NCI-H2171 treated with DMSO at 0.1 percent for 48 hours (cell line): Measurements from ENCODE around the gene PKP1.

Source experiments
- DNase-seq: peaks from one replicate; lab custom pipeline; 2025; lab: John Stamatoyannopoulos, UW

The PKP1 gene

DNA sequence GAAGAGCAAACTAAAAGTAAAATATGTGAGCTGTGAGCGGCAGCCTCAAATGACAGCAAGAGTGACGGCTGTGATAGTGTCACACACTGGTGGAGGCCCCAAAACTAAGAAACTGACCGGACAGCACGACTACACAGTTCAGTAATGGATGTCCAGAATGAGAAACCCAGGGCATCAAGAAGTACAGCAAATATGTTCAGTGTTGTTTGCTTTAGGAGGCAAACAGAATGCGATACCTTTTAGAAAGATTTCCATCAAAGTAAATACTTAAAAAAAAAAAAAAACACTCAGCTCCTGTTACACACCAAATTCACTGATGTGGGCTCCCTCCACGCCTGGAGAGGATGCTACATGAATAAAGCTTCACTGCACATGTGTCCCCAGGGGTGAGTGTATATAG lies 1.1 kb upstream of the PKP1 start:
- peak; percentile 16 for DNase-seq

DNA sequence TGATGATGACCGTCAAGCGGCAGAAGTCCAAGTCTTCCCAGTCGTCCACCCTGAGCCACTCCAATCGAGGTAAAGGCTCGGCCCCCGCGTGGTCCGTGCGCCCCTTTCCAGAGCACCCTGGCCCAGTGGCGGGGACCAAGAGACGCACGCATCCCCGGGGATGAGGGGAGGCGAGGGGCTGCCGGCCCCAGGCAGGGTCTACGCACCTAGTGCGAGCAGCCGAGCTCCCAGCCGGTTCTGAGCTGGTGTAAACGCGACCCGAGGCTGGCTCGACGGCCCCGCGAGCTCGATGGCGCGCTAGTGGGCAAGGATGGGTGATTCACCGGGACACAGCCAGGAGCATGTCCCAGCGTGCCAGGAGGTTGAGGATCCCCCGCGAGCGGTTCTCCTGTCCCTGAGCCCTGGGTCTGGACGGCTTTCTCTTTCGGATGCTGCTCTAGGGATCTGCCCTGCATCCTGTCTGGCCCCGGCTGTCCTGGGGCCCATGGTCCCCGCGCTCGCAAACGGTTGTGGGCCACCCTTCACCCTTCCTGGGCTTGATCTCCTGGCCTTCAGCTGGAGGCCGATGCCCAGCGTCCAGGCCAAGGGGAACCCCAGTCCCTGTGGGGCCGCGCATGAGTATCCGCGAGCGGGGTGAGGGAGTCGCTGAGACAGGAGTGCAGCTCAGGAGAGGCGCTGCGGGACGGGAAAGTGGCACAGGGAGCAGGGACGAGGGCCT lies 689 bp downstream of the PKP1 start:
- DNase-seq = no peak

DNA sequence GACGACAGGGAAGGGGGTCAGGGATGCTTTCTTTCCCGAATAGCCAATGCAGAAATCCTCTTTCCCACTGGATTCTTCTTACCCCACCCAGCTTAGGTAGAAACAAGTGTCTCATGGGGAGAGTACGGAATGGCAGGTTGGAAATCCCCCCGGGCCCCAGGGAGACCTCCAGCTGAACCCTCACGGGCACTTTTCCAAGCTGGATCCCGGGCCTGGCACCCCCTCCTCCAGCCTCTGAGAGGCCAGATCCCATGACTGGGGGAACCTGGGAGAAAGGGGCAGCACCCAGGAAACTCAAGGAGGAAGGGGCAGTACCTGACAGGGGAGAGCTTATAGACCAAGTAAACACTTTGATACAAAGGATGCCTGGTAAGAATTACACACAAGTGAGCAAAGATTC lies 1.3 kb downstream of the PKP1 start:
- DNase-seq = no peak

DNA sequence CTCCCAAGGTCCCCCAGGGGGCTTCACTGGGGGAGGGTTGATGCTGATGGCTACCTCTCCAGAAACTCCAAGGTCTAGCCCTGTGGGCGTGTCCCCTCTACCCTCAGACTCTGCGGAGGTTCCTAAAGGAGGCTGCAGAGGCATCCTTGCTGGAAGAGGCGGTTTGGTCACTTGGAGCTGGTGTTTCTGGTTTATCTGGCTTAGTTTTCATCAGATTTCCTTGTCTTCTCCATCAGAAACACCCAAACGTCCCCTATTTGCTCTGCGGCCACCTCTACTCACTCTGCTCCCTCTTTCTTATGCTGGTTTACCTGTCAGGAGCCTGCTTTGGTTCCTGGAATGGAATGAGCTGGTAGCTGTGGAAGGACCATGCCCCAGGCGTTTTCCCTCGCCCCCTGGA lies 2.5 kb downstream of the PKP1 start:
- no peak for DNase-seq

DNA sequence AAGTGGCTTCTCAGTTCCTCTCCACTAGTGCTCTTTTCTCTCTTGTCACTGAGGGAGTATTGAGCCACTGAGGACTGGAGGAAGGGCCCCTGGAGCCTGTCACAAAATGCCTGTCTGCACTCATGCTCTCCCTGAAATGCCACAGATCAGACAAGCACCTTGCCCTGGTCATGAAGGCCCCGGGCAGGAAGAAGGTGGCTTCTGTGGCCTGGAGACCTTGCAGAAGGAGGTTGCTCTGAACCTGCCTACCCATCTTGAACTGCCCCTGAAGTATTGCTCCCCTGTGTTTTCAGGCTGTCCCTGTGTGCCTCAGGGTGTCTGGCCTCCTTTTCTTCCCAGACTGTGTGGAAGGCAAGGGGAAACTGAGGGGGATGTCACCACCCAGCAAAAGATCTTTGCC lies 3.1 kb downstream of the PKP1 start:
- DNase-seq = no peak

DNA sequence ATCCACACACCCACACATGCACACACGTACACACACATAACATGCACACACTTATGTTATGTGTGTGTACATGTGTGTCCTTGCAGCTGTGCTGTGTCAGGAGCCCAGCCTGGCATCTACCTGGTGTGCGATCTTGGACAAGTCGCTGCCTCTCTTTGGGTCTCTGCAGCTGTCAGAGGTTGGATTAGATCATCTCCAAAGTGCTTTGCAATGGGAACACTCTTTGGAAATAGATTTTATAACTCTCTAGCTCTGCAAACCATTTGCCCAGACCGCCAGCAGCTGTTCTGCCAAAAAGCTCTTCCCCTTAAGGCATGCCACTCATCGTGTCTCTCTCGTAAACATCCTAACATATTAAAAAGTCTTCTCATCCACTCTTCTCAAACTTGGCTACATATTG lies 4.7 kb downstream of the PKP1 start:
- DNase-seq = no peak

DNA sequence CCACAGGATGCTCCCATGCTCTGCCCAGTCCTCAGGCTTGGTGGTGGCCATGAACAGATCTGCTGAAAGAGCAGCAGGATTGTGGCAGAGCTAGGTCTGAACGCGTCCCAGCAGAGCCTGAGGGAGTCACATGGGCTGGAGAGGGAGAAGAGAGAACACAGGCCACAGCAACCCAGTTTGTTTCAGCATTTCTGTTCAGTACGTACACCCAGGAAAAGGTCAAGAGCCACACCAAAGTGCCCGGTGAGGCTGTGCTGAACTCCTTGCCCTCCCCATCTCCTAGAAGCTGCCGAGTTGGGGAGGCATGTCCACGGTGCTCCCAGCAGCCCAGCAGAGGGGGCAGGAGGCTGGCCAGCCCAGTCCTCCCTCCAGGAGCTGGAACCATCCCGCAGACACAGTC lies 5.5 kb downstream of the PKP1 start:
- DNase-seq = no peak

DNA sequence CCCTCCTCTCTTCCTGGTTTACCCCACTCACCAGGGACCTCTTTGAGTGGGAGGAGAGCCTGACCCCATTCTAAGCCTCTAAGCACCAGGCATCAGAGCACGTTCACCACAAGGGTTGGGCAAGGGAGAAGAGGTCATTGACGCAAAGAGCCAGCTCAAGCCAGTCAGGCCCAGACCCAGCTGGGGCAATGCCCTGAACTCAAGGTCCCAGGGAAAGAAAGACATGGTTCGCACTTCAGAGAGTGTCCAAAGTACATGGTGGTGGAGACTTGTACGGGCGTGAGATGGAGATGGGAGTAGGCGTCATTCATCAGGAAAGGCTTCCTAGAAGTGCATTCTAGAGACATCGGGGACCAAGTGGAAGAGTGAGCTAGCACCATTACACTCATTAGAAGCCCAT lies 7.2 kb downstream of the PKP1 start:
- DNase-seq = no peak

DNA sequence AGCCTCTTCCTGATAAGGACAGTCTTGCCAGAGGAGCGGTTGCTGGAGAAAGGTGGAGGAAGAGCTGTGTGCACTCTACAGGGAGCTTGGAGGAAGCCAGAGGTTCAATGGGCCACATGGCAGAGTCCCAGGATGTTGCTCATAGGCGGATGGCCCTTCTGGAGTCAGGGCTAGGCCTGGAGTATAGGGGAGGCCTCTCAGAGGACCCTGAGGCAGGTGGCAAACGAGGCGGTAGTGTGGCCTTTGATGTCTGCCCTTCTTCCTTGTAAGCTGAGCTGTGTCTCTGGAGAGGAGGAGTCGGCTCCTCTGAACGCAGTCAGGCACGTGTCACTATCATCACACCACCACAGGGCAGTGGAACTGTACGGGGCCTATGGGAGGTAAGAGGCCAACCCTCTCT lies 8.6 kb downstream of the PKP1 start:
- no peak for DNase-seq

DNA sequence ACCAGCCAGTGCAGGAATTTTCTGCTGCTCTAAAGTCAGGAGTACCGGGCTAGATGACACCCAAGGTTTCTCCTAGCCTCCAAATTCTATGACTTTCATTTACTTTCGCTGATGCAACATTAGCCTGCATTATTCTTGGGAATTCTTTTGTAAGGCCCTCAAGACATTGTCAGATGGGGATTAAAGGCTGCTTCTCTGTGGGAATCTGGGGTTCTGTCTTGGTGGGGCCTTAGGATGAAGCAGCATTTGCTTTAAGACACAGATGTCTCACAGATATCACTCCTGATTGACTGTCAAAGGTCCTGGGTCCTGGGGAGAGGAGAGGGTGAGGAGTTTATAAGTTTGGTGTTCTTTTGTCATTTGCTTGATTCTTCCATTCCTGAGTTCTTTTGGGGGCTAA lies 11.6 kb downstream of the PKP1 start:
- no peak for DNase-seq

DNA sequence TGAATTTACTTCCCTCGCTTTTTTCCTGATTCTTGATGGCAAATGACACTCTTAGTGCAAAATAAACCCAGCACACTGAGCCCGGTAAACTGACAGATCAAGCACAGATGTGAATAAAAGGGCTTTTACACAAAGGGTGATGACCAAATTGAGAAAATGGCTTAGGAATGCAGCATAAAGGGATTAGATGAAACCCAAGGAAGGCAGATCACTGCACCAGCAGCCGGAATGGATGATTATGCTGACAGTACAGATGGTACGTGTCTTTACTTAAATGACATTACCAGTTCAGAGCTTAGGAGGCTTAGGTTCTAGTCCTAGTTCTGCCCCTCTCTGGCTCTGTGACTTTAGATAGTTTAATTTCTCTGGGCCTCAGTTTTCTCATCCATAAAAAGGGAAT lies 12.0 kb downstream of the PKP1 start:
- DNase-seq = no peak

DNA sequence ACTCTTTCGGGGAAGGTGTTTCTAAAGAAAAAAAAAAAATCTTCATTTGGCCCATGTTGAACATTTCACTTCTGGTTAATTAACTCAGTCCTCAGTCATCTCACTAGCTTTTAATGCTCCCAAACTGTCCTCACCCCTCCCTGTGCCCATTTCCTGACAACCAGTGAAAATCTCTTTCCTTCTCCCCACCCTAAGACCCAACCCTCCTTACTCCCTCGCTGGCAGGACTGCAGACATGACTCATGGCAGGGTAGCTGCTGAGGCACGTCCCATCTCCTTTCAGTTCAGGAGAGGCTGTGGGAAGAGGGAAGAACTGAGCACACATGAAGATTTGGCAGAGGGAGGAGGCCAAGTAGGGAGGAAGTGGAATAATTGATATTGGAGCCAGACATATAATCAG lies 12.6 kb downstream of the PKP1 start:
- DNase-seq = no peak

DNA sequence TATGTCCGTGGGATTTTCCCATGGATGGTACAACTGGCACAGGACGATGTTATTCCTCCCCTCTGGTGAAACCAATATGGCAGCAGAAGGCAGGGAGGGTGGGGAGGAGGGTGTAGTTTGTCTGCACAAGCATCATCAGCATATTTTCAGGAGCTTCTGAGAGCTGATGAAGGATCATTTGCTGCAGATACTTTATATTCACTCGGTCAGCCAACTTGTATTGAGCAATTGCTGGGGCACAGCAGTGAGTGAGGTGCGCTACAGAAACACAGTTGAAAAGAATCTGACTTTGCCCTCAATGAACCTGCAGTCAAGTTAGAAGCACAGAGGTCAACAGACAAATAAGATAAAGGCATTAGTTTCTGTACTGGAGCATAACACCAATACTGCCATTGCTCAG lies 13.0 kb downstream of the PKP1 start:
- no peak for DNase-seq

DNA sequence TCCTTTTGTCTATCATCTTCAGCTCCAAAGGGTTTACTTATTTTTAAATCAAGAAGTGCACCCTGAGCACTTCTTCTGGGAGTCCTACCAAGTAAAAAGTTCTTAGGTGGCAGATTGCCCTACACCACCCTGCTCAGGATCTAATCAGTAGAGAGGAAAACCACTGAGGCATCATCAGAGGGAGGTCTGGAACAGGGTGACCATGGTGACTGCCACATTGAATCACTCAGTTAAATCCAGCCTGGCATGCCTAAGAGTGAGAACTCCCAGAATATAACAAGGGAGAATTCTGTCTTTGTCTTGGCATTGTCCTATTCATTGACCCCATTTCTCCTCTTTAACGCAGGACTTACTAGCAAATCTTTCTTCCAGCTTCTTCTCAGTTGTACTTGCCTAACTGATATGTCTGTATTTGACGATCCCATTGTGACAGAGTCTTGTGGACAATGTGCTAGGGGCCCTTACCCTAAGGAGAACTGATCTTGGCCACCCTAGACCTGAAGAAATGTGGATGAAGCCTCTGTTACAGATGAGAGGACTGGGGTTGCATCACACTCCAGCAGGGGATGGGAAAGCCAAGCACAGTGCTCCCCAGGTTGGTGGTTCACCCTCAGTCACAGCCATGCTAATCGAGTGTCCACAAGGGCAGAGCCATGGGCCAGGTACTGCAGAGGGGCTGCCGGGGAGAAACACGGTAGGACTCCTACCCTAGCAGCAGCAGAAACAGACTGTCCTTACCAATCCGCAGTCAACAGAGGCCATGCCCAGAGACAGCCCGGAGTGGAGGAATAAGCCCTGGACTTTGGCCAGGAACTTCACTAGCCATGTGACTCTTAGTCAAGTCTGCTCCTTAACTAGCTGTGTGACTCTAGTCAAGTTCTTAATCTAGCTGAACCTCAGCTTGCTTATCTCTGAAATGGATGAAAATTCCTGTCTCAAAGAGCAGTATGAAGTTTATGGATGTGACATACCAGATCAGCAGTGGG lies 15.4 kb downstream of the PKP1 start:
- no peak for DNase-seq

DNA sequence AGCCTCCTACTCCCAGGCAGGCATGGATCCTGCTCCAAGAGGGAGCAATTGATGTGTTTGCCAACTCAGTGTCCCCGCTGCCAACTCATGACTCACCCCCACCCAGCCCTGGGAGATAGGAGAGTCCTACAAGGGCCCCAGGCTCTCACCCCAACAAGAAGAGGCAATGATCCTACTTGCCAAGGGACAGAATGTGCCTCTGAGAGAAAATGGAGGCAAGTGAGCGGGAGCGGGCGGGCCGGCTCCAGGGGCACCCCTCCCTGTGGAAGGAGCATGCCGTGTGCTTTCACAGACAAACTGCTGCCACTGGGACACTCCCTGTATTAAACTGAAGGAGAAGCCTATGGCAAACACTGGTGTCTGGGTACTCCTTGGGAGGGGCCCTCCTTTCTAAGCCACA lies 16.7 kb downstream of the PKP1 start:
- no peak for DNase-seq

DNA sequence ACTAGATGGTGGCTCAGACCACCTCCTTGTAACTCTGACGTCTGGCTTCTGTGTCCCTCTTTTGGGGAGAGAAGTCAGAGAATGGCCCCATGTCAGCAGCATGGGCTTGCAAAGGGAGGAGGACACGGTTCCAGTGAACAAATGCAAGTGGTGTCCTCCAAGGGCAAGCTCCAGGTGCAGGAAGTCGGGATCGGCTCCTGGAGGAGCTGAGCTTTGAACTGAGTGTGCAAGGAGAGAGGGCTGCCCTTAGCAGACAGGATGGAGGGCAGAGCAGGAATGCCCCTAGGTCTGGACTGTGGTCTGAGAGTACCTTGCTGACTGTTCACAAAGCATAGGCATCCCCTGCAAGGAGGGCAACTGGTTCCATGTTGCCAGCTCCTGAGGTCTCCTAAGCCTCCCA lies 17.3 kb downstream of the PKP1 start:
- DNase-seq = no peak

DNA sequence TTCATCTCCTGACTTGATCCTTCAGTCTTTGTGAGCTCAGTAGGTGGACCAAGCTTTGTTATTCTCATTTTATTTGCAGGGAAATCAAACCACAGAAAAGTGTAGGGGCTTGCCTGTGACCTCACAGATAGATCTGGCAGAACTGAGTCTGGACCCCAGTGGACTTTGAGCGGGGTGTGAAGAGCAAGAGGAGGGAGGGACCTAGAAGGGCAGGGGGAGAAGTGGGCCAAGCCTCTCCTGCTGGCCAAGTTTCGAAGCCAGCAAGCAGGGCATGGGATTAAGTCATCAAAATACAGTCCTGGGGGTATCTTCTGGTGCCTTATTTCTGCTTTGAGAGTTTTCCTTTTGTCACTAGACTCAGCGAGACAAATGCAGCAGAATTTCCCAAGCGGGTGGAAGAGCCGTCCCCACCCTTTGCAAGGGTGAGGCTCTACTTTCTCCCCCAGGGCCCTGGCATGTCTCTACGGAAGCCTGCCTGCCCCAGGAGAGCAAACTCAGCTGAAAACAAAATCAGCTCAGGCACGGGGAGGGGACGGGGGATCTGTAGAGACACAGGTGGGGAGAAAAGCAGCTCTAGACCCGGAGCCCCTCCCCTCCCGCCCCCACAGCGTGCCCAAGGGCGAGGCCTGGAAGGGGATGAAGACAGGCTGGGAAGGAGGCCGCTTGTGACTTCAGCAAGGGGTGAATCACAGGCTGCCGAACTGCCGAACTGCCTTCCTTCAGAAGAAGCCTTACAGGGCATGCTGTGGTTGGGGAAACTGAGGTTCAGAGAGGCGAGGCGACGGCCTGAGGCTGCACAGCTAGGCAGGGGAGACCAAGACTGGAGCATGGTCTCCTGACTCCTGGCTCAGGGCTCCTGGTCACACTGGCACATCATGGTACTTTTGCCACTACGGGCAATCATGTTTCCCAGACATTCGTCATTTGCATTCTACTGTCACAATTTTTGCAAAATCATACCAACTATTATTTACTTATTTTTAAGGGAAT lies 19.2 kb downstream of the PKP1 start:
- peak; percentile 35 for DNase-seq

DNA sequence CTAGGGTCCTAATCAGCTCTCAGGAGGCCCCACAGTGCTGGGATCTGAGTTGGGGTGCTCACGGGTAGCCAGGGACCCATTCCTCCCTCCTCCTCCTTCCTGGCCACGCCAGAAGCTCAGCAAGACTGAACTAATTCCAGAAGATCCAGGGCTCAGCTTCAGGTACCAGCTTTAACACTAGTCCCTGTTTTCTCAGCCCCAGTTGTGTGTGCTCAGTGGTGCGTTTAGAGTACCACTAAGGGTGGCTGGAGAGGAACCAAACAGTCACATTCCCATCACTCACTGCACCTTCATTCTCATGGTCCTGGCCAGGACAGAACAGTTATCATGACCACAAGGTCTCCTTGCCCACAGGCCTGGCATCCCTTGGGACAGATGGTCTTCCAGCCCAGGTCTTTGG lies 20.8 kb downstream of the PKP1 start:
- DNase-seq = no peak

DNA sequence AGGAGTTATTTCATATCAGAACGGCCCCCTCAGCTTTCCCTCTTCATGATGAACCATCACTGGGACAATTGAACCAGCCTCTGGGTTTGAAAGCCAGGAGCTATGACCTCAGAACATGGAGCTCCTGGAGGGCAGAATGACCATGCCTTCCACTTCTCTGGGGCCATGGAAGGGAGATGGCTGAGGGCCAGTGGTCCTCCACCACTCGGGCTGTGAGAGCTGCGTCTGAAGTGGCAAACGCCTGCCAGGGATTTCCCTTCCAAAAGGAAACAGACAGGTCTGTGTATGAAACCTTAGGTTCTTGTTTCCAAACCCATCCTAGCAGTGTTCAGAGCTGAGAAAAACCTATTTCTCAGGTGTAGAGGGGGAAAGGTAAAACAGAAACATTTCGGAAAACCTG lies 22.5 kb downstream of the PKP1 start:
- no peak for DNase-seq

DNA sequence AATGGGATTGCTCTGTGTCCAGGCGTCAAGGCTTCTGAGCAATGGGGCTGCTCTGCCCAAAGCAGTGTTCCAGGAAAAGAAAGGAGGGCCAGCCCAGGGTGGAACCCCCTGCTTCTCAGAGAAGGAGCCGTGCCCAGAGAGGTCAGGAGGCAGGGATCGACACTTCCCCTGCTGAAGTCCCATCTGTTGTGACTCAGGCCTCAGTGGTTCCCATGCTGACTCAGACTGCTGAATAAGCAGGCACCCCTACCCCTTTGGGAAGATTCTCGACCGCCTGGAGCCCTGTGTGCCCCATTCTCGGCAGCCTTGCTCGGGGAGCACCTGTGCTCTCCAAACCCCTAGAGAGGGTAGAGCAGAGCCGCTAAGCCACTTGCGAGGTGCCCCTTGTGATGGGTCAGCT lies 23.9 kb downstream of the PKP1 start:
- no peak for DNase-seq

DNA sequence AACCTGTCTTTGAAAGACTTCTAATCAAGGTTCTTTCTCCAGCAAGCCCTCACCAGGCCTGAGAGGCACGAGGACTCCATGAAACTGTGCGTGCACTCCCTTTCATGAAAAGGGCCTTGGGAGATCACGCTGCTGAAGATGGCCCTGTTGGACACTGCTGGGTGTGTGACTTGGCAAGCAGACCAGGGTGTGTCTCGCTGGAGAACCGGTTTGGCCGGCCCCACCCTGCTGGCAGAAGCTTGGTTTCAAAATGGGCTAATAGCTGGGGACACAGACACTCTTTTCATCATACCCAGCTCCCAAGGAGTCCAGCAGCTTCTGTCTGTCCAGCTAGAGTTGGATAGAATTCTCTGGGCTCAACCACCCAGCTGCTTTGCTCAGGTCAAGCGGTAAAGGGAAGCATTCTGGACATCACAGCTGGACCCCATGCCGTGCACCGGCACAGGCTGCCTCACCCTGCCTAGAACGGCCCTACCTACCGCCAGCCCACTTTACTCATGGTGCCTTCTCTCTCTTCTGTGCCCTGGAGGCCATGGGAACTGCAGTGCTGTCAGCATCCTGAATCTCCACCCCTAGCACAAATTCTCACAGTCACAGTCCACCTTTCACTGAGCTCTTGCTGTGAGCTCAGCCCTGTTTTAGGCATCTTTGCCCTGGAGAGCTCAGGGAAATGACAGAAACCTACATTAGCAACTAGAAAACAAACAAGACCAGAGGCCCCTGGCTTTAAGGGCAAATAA lies 24.6 kb downstream of the PKP1 start:
- no peak for DNase-seq

DNA sequence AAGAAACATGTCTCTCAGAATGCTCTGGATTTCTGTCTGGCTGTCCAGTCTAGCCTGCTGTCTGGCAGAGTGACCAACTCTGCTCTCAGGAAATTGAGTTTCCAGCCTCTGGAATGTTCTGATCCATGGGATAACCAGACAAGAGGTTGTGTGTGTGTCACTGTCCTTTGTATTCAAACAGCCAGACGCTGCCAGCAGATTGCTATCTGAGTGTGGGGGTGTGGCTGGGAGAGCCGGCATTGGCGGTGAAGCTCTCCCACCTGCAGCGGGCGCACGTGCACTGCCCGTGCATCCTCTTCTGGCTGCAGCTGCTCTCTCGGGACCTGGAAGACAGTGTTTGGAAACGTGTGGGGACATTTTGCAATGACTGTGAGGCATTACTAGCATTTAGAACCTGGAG lies 26.1 kb downstream of the PKP1 start:
- peak; percentile 93 for DNase-seq
